Raji (cell line): ENCODE measurements around the gene CASKIN1.

Experiments
- POLR2A ChIP-seq: IDR thresholded peaks from 2 replicates; pipeline ENCODE4 v1.6.1; 2011; ENCODE audit warnings: low read depth, low read length, control low read depth; ENCODE audit not compliant: insufficient read depth

CASKIN1 gene

GRCh38 chr16:2170587-2171435 is 25.6 kb downstream of the CASKIN1 start:
- no peak for TF ChIP-seq POLR2A

- TF ChIP-seq POLR2A: no peak
Measured at GRCh38 chr16:2170080-2170479, 26.3 kb downstream of the CASKIN1 start.

GRCh38 chr16:2167068-2167638 is 29.3 kb downstream of the CASKIN1 start:
- TF ChIP-seq POLR2A: no peak

GRCh38 chr16:2166263-2167067 is 29.9 kb downstream of the CASKIN1 start:
- no peak for TF ChIP-seq POLR2A

GRCh38 chr16:2165861-2166260 is 30.5 kb downstream of the CASKIN1 start:
- TF ChIP-seq POLR2A: no peak

- no peak for TF ChIP-seq POLR2A
Measured at GRCh38 chr16:2163211-2163881, 33.1 kb downstream of the CASKIN1 start.

GRCh38 chr16:2162676-2163118 is 33.7 kb downstream of the CASKIN1 start:
- TF ChIP-seq POLR2A: no peak

- no peak for TF ChIP-seq POLR2A
Measured at GRCh38 chr16:2161911-2162310, 34.5 kb downstream of the CASKIN1 start.

GRCh38 chr16:2160915-2161551 is 35.4 kb downstream of the CASKIN1 start:
- TF ChIP-seq POLR2A: no peak

GRCh38 chr16:2159175-2159838 is 37.1 kb downstream of the CASKIN1 start:
- no peak for TF ChIP-seq POLR2A

- no peak for TF ChIP-seq POLR2A
Measured at GRCh38 chr16:2158262-2158638, 38.2 kb downstream of the CASKIN1 start.

GRCh38 chr16:2157480-2158261 is 38.7 kb downstream of the CASKIN1 start:
- TF ChIP-seq POLR2A: no peak

- TF ChIP-seq POLR2A: no peak
Measured at GRCh38 chr16:2156849-2157224, 39.6 kb downstream of the CASKIN1 start.
